Midbrain (tissue), 1 donor: Measurements from ENCODE around the gene COA5.

ENCODE experiments used
- DNase-seq: peaks from one replicate; lab custom pipeline; 2025; lab: John Stamatoyannopoulos, UW

COA5 gene

DNA sequence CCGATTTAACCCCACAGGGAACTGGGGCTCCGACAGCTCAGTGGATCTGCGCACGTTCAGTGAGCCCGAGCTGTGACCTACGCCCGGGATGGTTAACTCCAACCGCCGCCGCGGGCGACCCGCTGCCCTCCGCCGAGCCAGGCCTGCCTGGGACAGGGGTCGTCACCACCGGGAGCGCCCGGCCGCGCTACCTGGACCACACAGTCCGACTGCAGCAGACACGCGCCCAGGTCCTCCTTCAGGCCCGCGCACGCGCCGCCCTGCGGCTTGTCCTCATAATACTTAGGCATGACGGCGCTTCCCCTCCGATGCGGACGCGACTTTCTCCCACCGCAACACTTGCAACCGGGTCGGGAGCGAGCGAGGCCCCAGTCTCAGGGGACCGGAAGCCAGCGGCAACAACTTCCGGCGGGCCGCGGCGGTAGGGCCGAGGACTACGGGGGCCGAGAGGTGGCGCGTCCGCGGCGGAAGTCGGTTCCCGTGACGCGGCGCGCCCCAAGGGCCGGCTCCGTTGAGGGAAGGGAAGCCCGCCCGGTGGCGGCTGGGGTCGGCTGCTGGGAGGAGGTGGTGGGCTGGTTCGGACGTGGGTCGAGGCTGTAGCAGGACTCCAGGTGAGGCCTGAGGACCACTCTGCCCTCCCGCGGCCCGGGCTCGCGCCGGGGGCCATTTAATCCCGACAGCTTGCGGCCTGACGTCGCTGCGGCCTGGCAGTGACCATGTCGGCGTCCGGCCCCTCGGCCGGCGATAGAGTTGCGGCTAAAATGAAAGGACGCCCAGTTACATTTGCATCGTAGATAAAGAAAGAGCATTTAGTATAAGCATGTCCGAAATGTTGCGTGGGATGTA is at the start of gene COA5, which contains the start of gene UNC50:
Gene COA5 (minus strand): TSS at position 397 of the 846 bp plus-strand sequence. CDS start 107 bp downstream, at position 290.
Gene UNC50 (plus strand): TSS at position 474 of the 846 bp plus-strand sequence. CDS start 1,171 bp downstream, outside the sequence.
- peak; percentile 80 for DNase-seq

- DNase-seq = no peak
Observed at GRCh38 chr2:98656800-98657199, 48.5 kb upstream of the COA5 start.

DNA sequence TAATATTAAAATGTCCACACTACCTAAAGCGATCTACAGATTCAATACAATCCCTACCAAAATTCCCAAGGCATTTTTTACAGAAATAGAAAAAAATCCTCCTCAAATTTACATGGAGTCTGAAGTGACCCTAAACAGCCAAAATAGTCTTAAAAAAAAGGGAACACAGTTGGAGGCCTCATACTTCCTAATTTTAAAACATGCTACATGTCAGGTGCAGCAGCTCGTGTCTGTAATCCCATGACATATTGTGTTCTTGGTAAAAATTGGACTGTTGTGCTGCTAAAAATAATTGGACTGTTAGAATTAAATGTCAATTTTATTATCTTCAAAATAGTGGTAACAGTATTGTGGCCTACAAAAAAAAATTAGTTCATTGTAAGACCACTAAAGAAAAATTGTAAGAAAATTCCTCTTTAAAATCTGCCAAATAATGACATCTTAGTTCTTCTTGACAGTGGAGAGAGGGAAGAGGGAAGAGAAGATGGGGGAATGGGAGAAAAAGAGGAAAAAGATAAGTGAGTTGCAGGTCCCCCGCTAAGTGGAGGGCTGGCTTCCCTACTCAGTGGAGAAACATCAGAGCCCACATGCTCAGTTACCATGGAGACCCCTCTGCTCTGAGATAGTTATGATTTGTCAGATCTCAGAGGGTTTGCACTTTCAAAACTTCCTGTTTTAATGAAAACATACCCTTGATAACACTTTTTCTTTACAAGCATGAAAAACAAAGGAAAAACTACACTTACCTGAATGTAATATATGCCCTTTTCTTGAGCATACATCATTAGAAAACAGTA is 46.6 kb upstream of the COA5 start:
- DNase-seq = peak; percentile 7

DNA sequence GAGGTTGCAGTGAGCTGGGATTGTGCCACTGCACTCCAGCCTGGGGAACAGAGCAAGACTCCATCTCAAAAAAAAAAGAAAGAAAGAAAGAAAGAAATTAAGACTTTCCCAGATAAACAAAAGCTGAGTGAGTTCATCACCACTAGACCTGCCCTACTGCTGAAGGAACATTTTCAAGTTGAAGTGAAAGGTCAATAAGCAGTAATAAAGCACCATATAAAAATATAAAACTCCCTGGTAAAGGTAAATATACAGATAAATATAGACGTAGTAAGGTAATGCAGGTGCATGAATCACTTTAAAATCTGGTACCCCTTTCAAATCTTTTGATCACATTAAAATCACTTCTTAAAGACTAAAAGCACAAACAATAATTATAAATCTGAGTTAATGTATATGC is 42.7 kb upstream of the COA5 start:
- no peak for DNase-seq

DNA sequence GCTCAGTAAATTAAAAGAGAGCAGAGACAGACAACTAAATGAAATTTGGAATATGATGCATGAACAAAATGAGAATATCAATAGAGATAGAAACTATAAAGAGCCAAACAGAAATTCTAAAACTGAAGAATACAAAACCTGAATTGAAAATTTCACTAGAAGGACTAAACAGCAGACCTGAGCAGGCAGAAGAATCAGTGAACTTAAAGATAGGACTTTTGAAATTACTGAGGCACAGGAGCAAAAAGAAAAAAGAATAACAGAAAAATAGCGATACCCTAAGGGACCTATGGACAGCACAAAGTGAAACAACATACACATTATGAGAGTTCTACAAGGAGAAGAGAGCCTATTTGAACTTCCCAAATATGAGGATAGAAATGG is 41.7 kb upstream of the COA5 start:
- no peak for DNase-seq

GRCh38 chr2:98649135-98649991 is 41.1 kb upstream of the COA5 start:
- DNase-seq = peak; percentile 84

GRCh38 chr2:98648451-98648850 is 40.1 kb upstream of the COA5 start:
- DNase-seq = no peak

DNA sequence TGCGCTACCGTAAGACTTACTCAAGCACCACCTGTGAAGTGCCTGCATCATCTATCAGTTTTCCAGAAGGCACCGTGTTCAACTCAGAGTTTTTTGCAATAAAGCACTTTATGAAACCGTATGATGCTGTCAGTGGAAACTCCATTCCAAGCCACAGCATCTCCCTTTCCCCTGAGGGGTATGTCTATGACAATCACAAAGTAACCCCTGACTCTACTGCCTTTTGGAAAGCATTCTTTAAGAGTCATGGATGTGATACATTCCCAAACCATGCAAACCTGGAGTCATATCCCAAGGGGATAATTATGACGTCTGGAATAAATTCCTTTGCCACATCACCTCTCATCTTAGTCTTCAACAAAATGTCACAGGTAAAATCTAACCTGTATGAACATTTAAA is 39.3 kb upstream of the COA5 start:
- DNase-seq = no peak

- DNase-seq = no peak
Observed at GRCh38 chr2:98643496-98644100, 35.3 kb upstream of the COA5 start.

- DNase-seq = no peak
Observed at GRCh38 chr2:98637401-98638147, 29.3 kb upstream of the COA5 start.

DNA sequence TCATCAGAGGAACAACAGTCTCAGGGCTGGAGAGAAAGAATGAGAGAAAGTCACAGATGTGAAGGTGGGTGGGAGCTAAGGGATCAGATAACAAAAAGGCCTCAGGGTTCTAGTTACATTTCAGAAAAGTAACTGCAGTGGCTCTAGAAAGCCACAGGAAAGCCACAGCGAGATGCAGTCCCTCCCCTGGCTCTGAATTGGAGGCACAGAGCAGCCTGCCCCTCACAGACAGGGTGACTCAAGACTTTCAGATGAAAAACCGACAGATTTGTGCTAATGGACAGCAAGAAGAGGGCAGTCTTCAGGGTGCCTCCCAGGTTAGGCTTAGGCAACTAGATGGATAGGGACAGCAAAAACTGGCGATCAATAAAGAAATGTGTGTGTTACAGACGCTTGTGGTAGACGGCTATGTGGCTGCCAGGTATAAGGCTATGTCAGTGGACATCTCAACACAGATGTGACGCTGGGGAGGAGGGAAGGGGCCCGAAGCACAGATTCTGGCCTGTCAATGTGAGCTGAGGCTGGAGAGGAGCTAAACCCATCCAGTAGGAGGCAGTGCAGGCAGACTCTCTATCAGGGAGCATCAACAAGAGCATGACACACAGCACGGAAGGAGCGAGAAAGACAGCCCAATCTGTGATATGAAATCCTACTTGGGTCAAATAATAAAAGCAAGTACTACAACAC is 26.2 kb upstream of the COA5 start:
- no peak for DNase-seq

DNA sequence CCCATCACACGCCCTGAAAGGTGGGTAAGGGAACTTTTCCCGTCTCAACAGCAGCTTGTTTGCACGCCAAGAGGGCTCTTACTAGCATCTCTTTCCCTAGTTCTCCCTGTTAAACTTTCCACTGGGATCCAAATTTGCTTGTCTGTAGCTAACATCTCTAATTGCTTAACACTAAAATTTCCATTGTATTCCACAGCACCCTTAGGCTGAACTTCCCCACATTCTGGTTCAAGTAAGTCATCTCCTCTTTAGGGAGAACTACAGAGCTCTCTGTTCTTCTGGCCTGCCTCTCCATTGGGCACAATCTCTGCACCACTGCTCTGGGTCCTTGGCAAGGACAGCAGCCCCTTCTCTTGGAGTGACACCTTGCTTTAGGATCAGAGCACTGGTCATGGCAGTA is 24.0 kb upstream of the COA5 start:
- DNase-seq = no peak

DNA sequence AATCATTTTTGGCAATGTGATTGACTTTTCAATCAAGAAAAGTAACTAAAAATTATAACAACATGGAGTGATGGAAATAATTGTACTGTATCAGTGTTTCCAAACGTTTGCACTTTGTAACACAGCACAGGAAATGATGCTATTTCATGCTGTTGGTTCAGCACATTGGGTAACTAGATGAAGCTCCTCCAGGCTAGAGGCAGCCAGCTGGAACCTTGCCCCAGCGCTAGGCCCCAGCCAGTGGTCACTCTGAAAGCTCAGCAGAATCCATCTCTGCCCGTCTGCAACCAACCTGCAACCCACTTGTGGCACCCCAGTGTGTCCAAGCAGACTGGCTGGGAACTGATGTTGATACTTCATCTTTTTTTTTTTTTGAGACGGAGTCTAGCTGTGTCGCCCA is 15.3 kb upstream of the COA5 start:
- no peak for DNase-seq

DNA sequence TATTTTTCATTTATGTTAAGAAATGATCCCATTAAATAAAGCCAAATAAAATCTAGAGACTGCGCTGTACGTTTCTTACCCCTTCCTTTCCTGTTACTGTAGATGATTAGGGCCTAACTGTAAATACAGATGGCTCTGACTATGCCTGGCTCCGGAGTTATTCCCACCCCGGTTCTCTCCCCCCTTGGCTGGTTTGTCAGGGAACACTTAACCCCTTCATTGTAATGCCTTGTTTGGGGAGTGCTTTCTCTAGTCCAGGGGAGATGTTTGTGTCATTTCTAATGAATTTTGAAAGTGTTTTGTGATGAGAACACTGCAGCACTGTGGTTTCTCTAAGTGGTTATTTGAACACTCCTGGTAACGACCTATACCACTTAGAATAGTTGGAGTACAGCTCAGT is 8.8 kb upstream of the COA5 start:
- no peak for DNase-seq

DNA sequence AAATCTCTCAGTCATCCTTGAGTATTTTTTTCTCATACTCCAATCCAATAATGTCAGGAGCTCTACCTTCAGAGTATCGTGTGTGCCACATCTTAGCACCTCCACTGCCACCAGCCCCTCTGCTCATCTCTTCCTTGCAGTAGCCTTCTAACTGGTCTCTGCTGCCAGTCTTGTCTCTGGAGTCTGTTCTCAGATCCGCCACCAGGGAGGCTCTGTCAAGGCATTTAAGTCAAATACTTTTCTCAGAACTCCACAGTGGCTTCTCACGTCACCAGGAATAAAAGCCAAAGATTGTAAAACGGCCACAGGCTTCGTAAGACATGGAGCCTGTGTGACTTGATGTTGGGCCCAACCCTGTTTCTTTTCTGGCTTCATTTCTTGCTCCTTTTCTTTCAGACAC is 7.2 kb upstream of the COA5 start:
- no peak for DNase-seq

DNA sequence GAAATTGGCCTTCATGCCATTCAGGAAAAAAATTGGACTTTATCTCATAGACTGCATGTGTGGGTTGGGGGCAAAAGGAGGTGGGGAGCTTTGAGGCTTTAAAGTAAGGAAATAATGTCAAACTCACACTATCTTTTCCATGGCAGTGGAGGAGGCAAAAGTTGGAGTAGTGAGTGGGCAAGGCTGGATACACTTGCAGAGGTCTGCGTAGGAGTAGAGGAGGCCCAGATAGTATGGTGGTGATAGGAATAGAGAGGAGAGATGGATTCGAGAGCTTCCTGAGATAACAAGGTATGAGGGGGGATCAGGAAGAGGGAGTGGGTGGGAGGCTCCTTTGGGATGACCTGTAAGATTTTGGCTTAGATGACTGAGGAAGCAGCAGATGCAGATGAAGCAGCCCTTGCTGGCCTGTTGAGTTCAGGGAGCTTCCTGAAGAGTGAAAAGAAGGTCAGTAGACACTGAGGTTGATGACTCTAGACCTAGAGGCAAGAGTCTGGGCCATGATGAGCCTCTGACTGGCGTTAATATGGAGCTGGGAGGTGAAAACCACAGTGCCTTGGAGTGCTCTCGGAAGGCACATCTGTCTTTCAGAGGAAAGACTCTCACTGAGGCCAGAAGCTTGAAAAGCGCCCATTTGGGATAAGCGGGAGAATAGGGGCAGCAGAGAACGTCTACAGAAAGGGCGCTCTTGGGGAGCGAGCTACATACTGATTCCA is 5.9 kb upstream of the COA5 start:
- DNase-seq = no peak

DNA sequence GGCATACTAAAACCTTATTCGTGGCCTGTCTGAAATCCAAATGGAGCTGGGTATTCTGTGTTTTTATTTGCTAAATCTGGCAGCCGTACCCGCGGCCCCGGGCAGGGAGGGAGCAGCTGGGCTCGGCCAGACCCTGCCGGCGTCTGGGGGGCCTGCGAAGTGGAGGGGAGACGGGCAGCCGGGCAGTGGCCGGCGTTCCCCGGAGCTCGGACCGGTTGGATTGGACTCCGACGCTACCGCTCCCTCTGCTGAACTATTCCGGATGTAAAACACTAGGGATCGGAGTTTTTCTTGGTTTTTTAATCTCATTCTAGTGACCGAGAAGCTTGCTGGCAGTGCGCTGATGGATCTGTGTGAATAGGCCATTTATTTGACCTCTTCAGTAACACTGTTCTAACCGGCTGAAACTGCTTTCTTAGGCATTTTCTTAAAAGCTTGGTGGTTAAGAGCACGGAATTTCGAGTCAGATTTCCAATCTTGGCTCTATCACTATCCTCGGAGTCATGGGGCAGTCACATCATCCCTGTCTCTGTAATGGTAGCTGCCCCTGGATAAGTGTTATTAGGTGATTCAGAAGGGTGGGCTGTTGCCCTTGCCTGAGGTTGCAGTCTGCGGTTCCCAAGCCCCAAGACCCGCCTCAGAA is 771 bp upstream of the COA5 start:
- DNase-seq = no peak

DNA sequence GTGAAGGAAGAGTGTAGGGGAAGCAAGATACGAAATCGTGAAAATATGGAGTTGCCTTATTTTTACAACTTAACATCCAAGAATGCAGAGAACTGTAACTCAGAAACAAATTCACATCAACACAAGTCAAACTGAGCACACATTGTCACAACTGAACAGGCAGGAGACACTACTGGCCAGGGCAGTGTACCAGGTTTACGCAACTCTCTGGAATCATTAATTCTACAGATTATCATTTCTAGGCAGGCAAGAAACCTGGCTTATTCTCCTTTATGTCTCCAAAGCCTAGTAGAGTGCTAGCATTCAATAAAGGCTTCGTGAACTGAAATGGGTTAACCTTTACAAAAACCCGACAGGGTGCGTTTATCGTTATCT is 584 bp downstream of the COA5 start:
- no peak for DNase-seq

DNA sequence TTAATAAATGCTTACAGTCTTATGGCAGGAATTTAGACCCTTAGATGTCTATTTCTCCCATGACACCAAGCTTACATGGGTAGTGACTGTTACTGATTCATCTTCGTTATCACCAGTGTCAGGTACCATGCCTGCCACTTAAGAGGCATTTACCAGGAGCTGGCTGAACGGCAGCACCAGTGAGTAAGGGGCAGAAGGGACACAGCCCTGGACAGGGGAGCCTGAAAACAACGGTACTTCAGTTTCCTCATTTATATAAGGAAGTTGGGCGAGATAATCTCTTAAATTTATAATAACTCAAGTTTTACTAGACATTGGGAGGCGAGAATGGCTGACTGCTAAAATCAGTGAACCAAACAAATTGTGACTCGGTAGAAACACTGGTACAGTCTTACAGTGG is 1.2 kb downstream of the COA5 start:
- no peak for DNase-seq
